ENCODE measurements around the gene CRMP1. TPM values are rescaled to one million over a fixed set of nuclear protein-coding genes. Genes with fewer than 3 reads are reported as not detected.

The CRMP1 gene
- total RNA-seq, 1 experiment from 2014 or later, result not detected

DNA sequence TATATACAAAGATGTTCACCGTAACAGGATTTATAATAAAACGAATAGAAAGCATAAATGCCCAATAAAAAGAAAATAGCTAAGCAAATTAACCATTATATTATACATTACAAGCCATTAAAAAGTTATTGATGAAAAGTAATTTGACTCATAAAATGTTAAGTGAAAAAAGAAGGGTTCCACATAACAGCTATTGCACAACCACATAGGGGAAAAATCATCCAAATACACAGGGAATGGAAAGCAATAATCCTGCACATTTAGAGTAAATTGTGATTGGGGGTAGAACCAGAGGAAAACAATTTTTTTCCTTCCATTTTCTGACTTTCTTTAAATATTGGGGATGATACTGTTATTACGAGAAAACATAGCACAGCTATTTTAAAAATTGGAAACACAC is 38.0 kb downstream of the CRMP1 start:
- Histone ChIP-seq H3K36me3 (ENCODE audit: low read depth, low read length) (no peaks in the 10 kb centered on the region), H3K79me2 (ENCODE audit: low read length) (no peaks in the 10 kb centered on the region), H3K27ac (ENCODE audit: low read length) (no peak overlapping the region), H3K4me2 (ENCODE audit: low read length) (no peak overlapping the region), H3K27me3 (ENCODE audit: low read length) (peaks cover 30% of the 10 kb centered on the region), H3K9ac (ENCODE audit: low read length) (no peak overlapping the region), H3K4me3 (ENCODE audit: low read length) (no peak overlapping the region), H3K9me2 (replicated peaks; ENCODE audit: low read length) (no peaks in the 10 kb centered on the region), H3K4me1 (ENCODE audit: insufficient read depth, low read length) (no peaks in the 10 kb centered on the region), H3F3A (ENCODE audit: low read length, unreplicated experiment) (no peaks in the 10 kb centered on the region), H4K20me1 (ENCODE audit: low read length) (no peaks in the 10 kb centered on the region), H3K9me3 (ENCODE audit: low read length) (no peaks in the 10 kb centered on the region), H2AFZ (ENCODE audit: low read length) (no peak overlapping the region)
- POLR2A ChIA-PET (ENCODE audit: unreplicated experiment), result no interaction called here
- DNase-seq, result no peak
- ATAC-seq, result no peak
- no TSS peak for BruUV-seq (replicated peaks)
- TF ChIP-seq, protein P1, sequence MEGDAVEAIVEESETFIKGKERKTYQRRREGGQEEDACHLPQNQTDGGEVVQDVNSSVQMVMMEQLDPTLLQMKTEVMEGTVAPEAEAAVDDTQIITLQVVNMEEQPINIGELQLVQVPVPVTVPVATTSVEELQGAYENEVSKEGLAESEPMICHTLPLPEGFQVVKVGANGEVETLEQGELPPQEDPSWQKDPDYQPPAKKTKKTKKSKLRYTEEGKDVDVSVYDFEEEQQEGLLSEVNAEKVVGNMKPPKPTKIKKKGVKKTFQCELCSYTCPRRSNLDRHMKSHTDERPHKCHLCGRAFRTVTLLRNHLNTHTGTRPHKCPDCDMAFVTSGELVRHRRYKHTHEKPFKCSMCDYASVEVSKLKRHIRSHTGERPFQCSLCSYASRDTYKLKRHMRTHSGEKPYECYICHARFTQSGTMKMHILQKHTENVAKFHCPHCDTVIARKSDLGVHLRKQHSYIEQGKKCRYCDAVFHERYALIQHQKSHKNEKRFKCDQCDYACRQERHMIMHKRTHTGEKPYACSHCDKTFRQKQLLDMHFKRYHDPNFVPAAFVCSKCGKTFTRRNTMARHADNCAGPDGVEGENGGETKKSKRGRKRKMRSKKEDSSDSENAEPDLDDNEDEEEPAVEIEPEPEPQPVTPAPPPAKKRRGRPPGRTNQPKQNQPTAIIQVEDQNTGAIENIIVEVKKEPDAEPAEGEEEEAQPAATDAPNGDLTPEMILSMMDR (conservative IDR thresholded peaks at IDR 0.05; ENCODE audit: low read depth, low read length), result no peak
- TF ChIP-seq EZH2phosphoT487 (IDR thresholded peaks at IDR 0.05; ENCODE audit: borderline replicate concordance, low read length), result no peak
- TF ChIP-seq EZH2 (IDR thresholded peaks at IDR 0.05; ENCODE audit: low read length, unreplicated experiment), result no peak
- intact Hi-C loops (cut with micrococcal nuclease), result no loop called here
- CTCF ChIA-PET, result no interaction called here

DNA sequence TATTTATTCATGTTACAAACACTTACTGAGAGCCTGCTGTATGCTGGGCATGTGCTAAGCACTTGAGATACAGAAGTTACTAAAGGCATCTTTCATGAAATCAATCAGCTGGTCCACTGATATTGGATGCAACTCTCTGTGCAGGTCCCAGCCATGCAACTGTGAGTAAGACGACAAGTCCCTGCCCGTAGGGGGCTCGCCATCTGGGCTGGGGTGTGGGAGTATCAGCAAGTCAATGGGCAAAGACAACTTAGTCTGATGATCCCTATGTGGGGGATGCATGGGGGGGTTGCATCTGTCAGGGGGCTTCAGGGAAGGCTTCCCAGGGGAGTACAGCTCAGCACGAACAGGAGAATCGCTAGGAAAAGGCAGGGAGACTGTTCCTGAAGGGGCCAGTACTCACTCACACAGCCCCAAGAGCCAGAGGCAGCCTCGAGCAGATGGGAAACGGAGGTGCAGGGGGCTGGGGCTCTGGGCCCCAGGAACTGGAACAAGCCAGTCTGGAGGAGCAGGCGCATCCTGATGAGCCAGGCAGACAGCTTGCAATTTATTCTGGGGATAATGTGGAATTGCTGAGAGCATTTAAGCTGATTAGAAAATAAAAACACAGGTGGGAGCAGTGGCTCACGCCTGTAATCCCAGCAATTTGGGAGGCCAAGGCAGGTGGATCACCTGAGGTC is 40.2 kb downstream of the CRMP1 start:
- intact Hi-C loops (cut with micrococcal nuclease), result no loop called here
- no peak for ATAC-seq
- H3K9ac ChIP-seq (ENCODE audit: low read length), result no peak overlapping the region
- POLR2A ChIA-PET (ENCODE audit: unreplicated experiment), result no interaction called here
- BruUV-seq (replicated peaks), result no TSS peak
- H4K20me1 ChIP-seq (ENCODE audit: low read length), result no peaks in the 10 kb centered on the region
- DNase-seq, result no peak
- no peak overlapping the region for H3K4me2 ChIP-seq (ENCODE audit: low read length)
- H3K9me3 ChIP-seq (ENCODE audit: low read length), result no peaks in the 10 kb centered on the region
- H3K36me3 ChIP-seq (ENCODE audit: low read depth, low read length), result no peaks in the 10 kb centered on the region
- TF ChIP-seq, protein P1 (conservative IDR thresholded peaks at IDR 0.05; ENCODE audit: low read depth, low read length), result no peak
- no peaks in the 10 kb centered on the region for H3K9me2 ChIP-seq (replicated peaks; ENCODE audit: low read length)
- H2AFZ ChIP-seq (ENCODE audit: low read length), result no peak overlapping the region
- CTCF ChIA-PET, result no interaction called here
- no peaks in the 10 kb centered on the region for H3K79me2 ChIP-seq (ENCODE audit: low read length)
- H3K27ac ChIP-seq (ENCODE audit: low read length), result no peak overlapping the region
- H3K27me3 ChIP-seq (ENCODE audit: low read length), result peaks cover 41% of the 10 kb centered on the region
- H3K4me3 ChIP-seq (ENCODE audit: low read length), result no peak overlapping the region
- no peaks in the 10 kb centered on the region for H3K4me1 ChIP-seq (ENCODE audit: insufficient read depth, low read length)
- H3F3A ChIP-seq (ENCODE audit: low read length, unreplicated experiment), result no peaks in the 10 kb centered on the region

DNA sequence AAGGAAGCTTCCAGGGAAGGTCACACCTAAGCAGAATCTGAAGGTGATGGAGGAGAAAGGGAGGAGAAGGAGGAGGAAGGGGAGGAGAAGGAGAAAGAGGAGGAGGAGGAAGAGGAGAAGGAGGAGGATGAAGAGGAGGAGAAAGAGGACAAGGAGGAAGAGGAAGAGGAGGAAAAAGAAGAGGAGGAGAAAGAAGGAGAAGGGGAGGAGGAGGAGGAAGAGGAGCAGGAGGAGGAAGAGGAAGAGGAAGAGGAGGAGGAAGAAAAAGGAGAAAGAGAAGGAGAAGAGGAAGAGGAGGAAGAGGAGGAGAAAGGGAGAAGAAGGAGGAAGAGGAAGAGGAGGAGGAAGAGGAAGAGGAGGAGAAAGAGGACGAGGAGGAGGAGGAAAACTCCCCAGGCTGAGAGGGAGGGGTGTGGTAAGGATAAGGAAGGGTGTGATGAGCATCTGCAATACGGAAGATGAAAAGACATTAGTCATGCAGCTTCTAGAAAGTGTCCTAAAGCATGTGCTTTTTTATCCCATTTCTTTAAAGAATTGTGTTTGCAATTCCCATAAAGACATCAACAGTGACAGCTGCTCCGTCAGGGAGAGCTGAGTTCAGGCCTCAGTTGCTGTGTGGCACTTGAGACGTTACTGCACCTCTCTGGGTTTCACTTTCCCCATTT is 41.1 kb downstream of the CRMP1 start:
- ChIA-PET POLR2A (ENCODE audit: unreplicated experiment) (no interaction called here), CTCF (no interaction called here)
- DNase-seq (no peak), ATAC-seq (no peak)
- no peaks in the 10 kb centered on the region for H3K9me3 ChIP-seq (ENCODE audit: low read length)
- H3K4me2 ChIP-seq (ENCODE audit: low read length), result no peak overlapping the region
- no peaks in the 10 kb centered on the region for H3K79me2 ChIP-seq (ENCODE audit: low read length)
- intact Hi-C loops (cut with micrococcal nuclease), result no loop called here
- H4K20me1 ChIP-seq (ENCODE audit: low read length), result no peaks in the 10 kb centered on the region
- no peak overlapping the region for H3K27ac ChIP-seq (ENCODE audit: low read length)
- H3K9me2 ChIP-seq (replicated peaks; ENCODE audit: low read length), result no peaks in the 10 kb centered on the region
- no peaks in the 10 kb centered on the region for H3K4me1 ChIP-seq (ENCODE audit: insufficient read depth, low read length)
- peaks cover 41% of the 10 kb centered on the region for H3K27me3 ChIP-seq (ENCODE audit: low read length)
- no peak overlapping the region for H3K9ac ChIP-seq (ENCODE audit: low read length)
- no peaks in the 10 kb centered on the region for H3F3A ChIP-seq (ENCODE audit: low read length, unreplicated experiment)
- no peak overlapping the region for H2AFZ ChIP-seq (ENCODE audit: low read length)
- H3K36me3 ChIP-seq (ENCODE audit: low read depth, low read length), result no peaks in the 10 kb centered on the region
- TF ChIP-seq, protein P1 (conservative IDR thresholded peaks at IDR 0.05; ENCODE audit: low read depth, low read length), result no peak
- TF ChIP-seq EZH2 (IDR thresholded peaks at IDR 0.05; ENCODE audit: low read length, unreplicated experiment), result no peak
- no peak for TF ChIP-seq EZH2phosphoT487 (IDR thresholded peaks at IDR 0.05; ENCODE audit: borderline replicate concordance, low read length)
- no peak overlapping the region for H3K4me3 ChIP-seq (ENCODE audit: low read length)
- no TSS peak for BruUV-seq (replicated peaks)

All from PC-3 (cell line).